ENCODE measurements around the gene SMIM5. TPM values are rescaled to one million over a fixed set of nuclear protein-coding genes. Genes with fewer than 3 reads are reported as not detected.

Gene SMIM5
- total RNA-seq, 1 experiment from 2014 or later = 0.20 TPM

DNA sequence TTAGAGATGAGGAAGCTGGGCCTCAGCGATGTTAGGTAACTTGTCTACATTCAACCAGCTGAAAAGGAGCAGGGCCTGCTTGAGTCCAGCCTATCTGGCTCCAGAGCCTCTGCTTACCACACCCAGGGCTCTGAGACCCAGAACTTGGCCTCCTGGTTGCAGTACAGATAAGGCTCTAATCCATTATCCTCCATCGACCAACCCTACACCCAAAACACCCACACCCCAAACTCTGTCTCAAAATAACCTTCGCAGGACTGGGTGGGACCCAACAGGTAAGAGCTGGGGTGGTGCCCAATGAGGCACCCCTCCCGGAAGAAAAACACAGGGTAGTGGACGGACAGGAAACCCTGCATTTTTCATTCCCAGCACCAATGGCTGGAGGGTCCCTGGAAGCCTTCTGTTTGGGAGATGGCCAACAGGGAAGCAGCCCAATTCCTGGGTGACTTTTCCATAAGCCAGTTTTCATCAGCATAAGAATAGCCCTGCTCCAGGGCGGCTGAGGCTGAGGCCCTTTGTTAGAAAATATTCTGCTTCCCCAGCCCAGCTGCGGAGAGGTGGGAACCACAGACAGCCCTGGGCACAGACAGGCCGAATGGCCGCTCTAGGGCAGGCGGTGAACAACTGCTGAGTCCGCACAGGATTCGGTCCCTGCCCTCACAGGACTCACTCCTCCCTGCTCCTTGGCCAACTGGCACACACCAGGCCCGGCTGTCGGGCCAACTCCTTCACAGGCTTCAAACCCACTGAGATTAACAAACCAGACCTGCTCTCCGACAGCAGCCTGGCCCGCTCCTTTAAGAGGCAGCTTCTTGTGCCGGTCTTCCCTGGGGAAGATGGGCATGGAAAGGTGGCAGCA is 9.8 kb downstream of the SMIM5 start:
- CTCF ChIA-PET = interaction anchor here (1.3 to 6.9 kb wide), 2 partner anchors 10 to 105 kb away, joined by 9 to 115 read pairs; partner anchors contain the start of gene SMIM5
- intact Hi-C loops (cut with micrococcal nuclease; ENCODE audit: unreplicated experiment) = no loop called here
- BruUV-seq (replicated peaks) = no TSS peak
- H3K27me3 Mint-ChIP-seq (ENCODE audit: insufficient read depth, unreplicated experiment) = no peaks in the 10 kb centered on the region
- POLR2A ChIA-PET = interaction anchor here (1.0 kb wide), 1 partner anchor 78 kb away, joined by 3 read pairs; no protein-coding TSS in a partner anchor
- H3K4me1 Mint-ChIP-seq (ENCODE audit: low read depth, unreplicated experiment) = peaks cover 23% of the 10 kb centered on the region
- Histone ChIP-seq H3K4me3 (ENCODE audit: low read depth, low read length) (no peak overlapping the region), H3K27me3 (replicated peaks; ENCODE audit: control insufficient read depth, insufficient read depth, low read length) (no peaks in the 10 kb centered on the region), H3K36me3 (ENCODE audit: control insufficient read depth, insufficient read depth, low read length) (peaks cover 1% of the 10 kb centered on the region), H3K4me1 (peaks cover 60% of the 10 kb centered on the region), H3K9me3 (no peaks in the 10 kb centered on the region)
- no peaks in the 10 kb centered on the region for H3K9me3 Mint-ChIP-seq (ENCODE audit: unreplicated experiment)
- H3K27ac Mint-ChIP-seq (ENCODE audit: unreplicated experiment) = no peak overlapping the region
- TF ChIP-seq, protein P1, sequence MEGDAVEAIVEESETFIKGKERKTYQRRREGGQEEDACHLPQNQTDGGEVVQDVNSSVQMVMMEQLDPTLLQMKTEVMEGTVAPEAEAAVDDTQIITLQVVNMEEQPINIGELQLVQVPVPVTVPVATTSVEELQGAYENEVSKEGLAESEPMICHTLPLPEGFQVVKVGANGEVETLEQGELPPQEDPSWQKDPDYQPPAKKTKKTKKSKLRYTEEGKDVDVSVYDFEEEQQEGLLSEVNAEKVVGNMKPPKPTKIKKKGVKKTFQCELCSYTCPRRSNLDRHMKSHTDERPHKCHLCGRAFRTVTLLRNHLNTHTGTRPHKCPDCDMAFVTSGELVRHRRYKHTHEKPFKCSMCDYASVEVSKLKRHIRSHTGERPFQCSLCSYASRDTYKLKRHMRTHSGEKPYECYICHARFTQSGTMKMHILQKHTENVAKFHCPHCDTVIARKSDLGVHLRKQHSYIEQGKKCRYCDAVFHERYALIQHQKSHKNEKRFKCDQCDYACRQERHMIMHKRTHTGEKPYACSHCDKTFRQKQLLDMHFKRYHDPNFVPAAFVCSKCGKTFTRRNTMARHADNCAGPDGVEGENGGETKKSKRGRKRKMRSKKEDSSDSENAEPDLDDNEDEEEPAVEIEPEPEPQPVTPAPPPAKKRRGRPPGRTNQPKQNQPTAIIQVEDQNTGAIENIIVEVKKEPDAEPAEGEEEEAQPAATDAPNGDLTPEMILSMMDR (IDR thresholded peaks at IDR 0.05; ENCODE audit: insufficient read depth in 1 of 2, low read depth in 1 of 2, low read length in 1 of 2, severe bottlenecking in 1 of 2, unreplicated experiment in 1 of 2) = no peak
- DNase-seq = no peak
- H3K36me3 Mint-ChIP-seq (ENCODE audit: insufficient read depth, unreplicated experiment) = peaks cover 37% of the 10 kb centered on the region
- H3K4me3 Mint-ChIP-seq (ENCODE audit: unreplicated experiment) = no peak overlapping the region

DNA sequence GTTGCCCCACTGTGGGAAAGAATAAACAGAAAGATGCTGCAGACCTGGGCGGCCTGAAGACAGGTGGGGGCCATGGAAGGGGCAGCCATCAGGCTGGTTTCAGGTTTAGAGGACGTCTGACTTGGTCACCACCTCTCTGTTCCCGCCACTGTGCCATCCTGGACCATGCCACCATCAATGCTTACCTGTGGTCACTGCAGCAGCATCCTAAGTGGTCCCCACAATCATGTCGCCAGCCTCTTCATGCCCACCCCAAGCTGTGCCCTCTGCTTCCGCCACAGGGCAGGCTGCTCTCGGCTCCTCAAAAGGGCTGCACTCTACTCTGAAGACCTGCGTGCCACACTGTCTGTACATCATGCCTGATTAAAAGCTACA is 10.4 kb downstream of the SMIM5 start:
- peaks cover 60% of the 10 kb centered on the region for H3K4me1 ChIP-seq
- no peak overlapping the region for H3K4me3 Mint-ChIP-seq (ENCODE audit: unreplicated experiment)
- H3K9me3 Mint-ChIP-seq (ENCODE audit: unreplicated experiment) = no peaks in the 10 kb centered on the region
- no peak overlapping the region for H3K27ac Mint-ChIP-seq (ENCODE audit: unreplicated experiment)
- no peaks in the 10 kb centered on the region for H3K27me3 Mint-ChIP-seq (ENCODE audit: insufficient read depth, unreplicated experiment)
- no peaks in the 10 kb centered on the region for H3K9me3 ChIP-seq
- TF ChIP-seq, protein P1 (IDR thresholded peaks at IDR 0.05; ENCODE audit: insufficient read depth in 1 of 2, low read depth in 1 of 2, low read length in 1 of 2, severe bottlenecking in 1 of 2, unreplicated experiment in 1 of 2) = no peak
- ChIA-PET POLR2A (no interaction called here), CTCF (interaction anchor here (6.9 kb wide), 1 partner anchor 10 kb away, joined by 115 read pairs; the partner anchor contains the start of gene SMIM5)
- H3K4me3 ChIP-seq (ENCODE audit: low read depth, low read length) = no peak overlapping the region
- intact Hi-C loops (cut with micrococcal nuclease; ENCODE audit: unreplicated experiment) = no loop called here
- no peaks in the 10 kb centered on the region for H3K27me3 ChIP-seq (replicated peaks; ENCODE audit: control insufficient read depth, insufficient read depth, low read length)
- no peak for DNase-seq
- H3K36me3 ChIP-seq (ENCODE audit: control insufficient read depth, insufficient read depth, low read length) = peaks cover 1% of the 10 kb centered on the region
- no TSS peak for BruUV-seq (replicated peaks)
- peaks cover 41% of the 10 kb centered on the region for H3K36me3 Mint-ChIP-seq (ENCODE audit: insufficient read depth, unreplicated experiment)
- H3K4me1 Mint-ChIP-seq (ENCODE audit: low read depth, unreplicated experiment) = peaks cover 23% of the 10 kb centered on the region

DNA sequence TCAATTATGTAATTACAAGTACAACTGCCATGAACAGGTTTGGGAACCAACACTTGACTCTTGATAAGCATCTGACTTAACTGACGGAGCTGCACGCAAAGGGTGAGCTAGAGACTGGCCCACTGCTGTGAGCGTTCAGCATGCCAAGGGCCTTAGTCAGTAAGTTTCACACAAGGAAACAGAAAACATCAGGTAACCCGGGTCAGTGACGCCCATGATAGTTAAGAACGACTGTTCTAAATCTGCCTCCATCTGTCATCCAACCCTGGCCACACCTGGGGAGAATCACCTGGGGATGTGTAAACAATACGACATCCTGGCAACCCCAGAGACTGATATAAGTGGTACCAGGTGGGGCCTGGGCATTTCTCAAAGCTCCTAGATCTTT is 12.3 kb downstream of the SMIM5 start:
- BruUV-seq (replicated peaks) = TSS peak; percentile 80
- intact Hi-C loops (cut with micrococcal nuclease; ENCODE audit: unreplicated experiment) = no loop called here
- ChIA-PET POLR2A (interaction anchor here (0.5 to 3.4 kb wide), 7 partner anchors 9 to 189 kb away, joined by 3 to 17 read pairs (median 8); partner anchors contain the start of genes RECQL5, SAP30BP, SMIM5 and TMEM94), CTCF (interaction anchor here (0.6 to 6.9 kb wide), 10 partner anchors 9 to 493 kb away, joined by 3 to 115 read pairs (median 6); partner anchors contain the start of gene SMIM5)
- peak overlapping the region; percentile 43 for H3K4me3 Mint-ChIP-seq (ENCODE audit: unreplicated experiment)
- Histone ChIP-seq H3K27me3 (replicated peaks; ENCODE audit: control insufficient read depth, insufficient read depth, low read length) (no peaks in the 10 kb centered on the region), H3K4me1 (peaks cover 51% of the 10 kb centered on the region), H3K4me3 (ENCODE audit: low read depth, low read length) (no peak overlapping the region), H3K36me3 (ENCODE audit: control insufficient read depth, insufficient read depth, low read length) (no peaks in the 10 kb centered on the region; the same call in none of the 2 replicates), H3K9me3 (no peaks in the 10 kb centered on the region)
- peak; percentile 78 to 90 for DNase-seq
- no peaks in the 10 kb centered on the region for H3K27me3 Mint-ChIP-seq (ENCODE audit: insufficient read depth, unreplicated experiment)
- peaks cover 30% of the 10 kb centered on the region for H3K36me3 Mint-ChIP-seq (ENCODE audit: insufficient read depth, unreplicated experiment)
- H3K4me1 Mint-ChIP-seq (ENCODE audit: low read depth, unreplicated experiment) = peaks cover 23% of the 10 kb centered on the region
- H3K27ac Mint-ChIP-seq (ENCODE audit: unreplicated experiment) = peak overlapping the region; percentile 96
- H3K9me3 Mint-ChIP-seq (ENCODE audit: unreplicated experiment) = no peaks in the 10 kb centered on the region
- TF ChIP-seq, protein P1 (IDR thresholded peaks at IDR 0.05; ENCODE audit: insufficient read depth in 1 of 2, low read depth in 1 of 2, low read length in 1 of 2, severe bottlenecking in 1 of 2, unreplicated experiment in 1 of 2) = no peak
